A673 (cell line): ENCODE results near the gene PELI2.

Experiments
- EZH2 ChIP-seq: fragments of 200-600 bp; sonication (generic); IDR thresholded peaks from 2 replicates; pipeline ENCODE4 v1.6.1; 2017; ENCODE audit warnings: borderline replicate concordance, low read depth, mild to moderate bottlenecking, mixed read lengths, antibody characterized with exemption, low read length; ENCODE audit not compliant: poor library complexity, severe bottlenecking
- TF ChIP-seq, protein P1 (sequence below): fragments of 300-800, 200-600 bp; sonication (generic); conservative IDR thresholded peaks from 2 replicates; pipeline ENCODE4 v1.5.1; 2017; ENCODE audit warnings: low read depth, mild to moderate bottlenecking, antibody characterized with exemption, low read length, moderate library complexity, mixed read lengths

DNA sequence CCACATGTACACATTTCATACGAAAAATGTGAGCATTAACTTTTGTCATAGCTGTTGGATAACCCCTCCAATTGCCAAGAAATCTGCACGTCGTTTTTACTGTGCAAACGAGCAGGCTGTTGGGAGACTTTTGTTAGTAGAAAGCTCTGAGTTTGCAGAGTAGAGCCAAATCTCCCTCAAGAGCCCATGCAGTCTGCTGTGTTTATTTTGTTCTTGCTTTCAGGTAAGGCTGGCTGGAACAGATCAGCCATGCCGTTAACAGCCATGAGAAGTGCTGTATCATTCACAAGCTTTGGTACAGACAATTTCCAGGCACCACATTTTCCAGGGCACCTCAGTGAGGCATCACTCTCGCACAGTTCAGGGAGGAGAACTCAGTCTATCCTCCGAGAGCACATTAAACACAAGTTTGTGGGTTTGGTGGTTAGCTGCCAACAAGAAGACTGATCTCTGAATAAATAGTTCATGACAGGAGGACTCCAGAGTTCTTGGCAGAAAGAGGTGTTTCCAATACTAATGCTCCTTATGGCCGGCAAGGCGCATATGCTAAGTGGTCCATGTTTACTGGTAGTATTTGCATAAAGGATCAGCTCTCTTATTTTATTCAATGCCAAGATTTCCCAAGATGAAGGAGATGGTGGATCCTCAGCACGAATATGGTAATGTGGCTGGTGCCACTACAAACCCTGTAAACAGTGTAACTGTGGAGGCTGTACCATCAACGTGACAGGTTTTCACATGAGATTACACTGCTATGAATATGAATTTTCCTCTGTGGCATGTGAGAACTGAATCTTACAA, 30.3 kb upstream of the PELI2 start:
- TF ChIP-seq, protein P1, sequence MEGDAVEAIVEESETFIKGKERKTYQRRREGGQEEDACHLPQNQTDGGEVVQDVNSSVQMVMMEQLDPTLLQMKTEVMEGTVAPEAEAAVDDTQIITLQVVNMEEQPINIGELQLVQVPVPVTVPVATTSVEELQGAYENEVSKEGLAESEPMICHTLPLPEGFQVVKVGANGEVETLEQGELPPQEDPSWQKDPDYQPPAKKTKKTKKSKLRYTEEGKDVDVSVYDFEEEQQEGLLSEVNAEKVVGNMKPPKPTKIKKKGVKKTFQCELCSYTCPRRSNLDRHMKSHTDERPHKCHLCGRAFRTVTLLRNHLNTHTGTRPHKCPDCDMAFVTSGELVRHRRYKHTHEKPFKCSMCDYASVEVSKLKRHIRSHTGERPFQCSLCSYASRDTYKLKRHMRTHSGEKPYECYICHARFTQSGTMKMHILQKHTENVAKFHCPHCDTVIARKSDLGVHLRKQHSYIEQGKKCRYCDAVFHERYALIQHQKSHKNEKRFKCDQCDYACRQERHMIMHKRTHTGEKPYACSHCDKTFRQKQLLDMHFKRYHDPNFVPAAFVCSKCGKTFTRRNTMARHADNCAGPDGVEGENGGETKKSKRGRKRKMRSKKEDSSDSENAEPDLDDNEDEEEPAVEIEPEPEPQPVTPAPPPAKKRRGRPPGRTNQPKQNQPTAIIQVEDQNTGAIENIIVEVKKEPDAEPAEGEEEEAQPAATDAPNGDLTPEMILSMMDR = no peak
- TF ChIP-seq EZH2 = no peak
